GM15510 (cell line): ENCODE results near the gene PAK1.

Experiments
- POLR2A ChIP-seq: IDR thresholded peaks from 3 replicates; pipeline ENCODE4 v1.6.1; 2011; ENCODE audit warnings: borderline replicate concordance; ENCODE audit not compliant: insufficient read length; ENCODE audit errors: extremely low read depth

The PAK1 gene

DNA sequence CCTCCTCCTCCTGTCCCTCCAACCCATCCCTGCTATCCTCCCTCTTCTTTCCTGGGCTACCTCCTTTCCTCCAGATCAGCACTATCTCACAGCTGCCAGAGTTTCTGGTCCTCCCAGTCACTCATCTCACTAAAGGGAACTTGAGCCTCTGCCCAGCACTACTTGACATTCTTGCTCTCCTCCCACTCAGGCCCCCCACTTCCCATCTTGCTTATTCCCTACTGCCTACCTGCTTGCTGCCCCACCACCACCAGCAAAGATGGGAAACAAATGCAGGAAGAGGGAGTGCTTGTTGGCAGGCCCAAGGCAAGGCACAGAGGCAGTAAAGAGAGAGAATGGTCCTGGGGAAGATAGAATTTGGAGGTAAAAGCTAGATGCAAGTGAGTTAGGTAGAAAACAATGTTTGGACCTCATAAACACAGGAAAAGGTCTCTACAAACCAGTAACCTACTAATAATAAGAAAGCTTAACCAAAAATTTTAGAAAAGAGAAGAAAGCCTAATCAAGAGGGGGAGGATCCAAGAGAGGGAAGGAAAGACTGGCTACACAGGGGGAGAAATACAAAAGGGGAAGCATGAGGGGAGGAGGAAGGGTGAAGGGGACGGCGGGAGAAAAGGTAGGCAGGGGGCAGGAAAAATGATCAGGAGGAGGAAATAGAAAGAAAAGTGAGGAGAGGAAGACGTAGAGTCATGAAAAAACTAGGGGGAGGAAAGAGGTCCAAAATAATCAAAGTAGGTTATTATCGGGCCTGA is 63.6 kb downstream of the PAK1 start:
- TF ChIP-seq POLR2A = no peak

DNA sequence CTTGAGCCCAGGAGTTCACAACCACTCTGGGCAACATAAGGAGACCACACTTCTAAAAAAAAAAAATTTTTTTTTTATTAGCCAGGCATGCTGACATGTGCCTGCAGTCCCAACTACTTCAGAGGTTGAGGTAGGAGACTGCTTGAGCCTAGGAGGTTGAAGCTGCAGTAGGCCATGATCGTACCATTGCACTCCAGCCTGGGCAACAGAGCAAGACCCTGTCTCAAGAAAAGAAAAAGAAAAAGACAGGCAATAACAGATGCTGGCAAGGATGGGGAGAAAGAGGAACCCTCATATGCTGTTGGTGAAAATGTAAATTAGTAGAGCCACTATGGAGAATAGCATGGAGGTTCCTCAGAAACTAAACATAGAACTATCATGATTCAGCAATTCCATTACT is 64.8 kb downstream of the PAK1 start:
- no peak for TF ChIP-seq POLR2A

DNA sequence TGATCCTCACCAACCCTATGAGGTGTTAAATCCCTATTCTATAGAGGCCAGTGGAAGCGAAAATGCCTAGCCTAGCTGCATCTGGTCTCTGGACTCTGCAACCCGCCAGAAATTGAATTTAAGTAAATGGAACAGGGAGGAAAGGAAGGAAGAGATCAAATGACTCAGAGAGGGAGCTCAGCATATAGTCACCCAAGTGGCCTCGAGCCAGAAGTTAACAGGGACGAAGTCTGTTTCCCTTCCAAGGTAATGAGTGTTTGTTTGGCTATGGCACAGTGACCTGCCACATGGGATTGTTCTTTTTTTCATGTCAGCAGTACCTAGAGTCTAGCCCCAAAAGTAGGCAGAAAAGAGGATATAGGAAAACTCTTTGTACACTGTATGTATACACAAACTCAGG is 66.3 kb downstream of the PAK1 start:
- no peak for TF ChIP-seq POLR2A

DNA sequence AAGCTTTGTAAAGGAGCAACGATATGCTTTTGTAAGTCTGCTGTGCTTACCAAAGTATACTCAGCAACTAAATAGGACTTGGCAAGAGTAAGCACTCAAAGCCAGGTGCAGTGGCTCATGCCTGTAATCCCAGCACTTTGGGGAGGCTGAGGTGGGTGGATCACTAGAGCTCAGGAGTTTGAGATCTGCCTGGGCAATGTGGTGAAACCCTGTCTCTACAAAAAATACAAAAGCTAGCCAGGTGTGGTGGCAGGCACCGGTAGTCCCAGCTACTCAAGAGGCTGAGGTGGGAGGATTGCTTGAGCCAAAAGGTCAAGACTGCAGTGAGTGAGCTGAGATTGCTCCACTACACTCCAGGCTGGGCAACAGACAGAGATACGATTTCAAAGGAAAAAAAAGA is 67.5 kb downstream of the PAK1 start:
- TF ChIP-seq POLR2A = no peak

DNA sequence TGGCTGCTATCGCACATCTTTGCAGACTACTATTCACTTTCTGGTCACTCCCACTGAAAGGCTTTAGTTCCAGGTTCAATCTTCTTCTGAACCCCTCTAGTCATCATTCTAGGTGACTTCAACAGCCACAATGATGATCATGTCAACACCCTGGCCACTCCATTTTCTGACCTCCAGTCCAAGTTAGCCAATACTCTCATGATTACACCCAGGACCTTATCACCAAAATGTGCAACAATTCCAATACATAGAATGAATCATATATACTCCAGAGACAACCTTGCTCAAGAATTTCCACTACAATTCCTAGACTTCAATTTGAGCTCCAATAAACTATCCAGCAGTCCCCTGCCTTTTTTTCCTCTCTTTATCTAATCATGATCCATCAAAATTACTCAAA is 70.7 kb downstream of the PAK1 start:
- no peak for TF ChIP-seq POLR2A

DNA sequence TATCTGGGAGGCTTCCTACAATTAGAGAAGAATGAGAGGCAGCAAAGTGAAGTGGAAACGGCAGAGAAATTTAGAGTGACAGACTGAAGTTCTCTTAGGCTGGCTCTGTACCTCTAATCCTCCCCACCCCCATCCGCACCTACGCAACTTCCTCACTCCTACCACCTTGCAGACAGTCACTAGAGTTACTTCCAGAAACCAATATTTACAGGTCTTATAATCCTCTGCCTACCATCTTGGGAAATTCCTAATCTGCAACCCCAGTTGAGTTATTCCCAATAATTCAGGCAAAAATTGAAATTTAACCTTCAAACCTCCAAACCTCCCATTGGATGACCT is 71.7 kb downstream of the PAK1 start:
- no peak for TF ChIP-seq POLR2A

DNA sequence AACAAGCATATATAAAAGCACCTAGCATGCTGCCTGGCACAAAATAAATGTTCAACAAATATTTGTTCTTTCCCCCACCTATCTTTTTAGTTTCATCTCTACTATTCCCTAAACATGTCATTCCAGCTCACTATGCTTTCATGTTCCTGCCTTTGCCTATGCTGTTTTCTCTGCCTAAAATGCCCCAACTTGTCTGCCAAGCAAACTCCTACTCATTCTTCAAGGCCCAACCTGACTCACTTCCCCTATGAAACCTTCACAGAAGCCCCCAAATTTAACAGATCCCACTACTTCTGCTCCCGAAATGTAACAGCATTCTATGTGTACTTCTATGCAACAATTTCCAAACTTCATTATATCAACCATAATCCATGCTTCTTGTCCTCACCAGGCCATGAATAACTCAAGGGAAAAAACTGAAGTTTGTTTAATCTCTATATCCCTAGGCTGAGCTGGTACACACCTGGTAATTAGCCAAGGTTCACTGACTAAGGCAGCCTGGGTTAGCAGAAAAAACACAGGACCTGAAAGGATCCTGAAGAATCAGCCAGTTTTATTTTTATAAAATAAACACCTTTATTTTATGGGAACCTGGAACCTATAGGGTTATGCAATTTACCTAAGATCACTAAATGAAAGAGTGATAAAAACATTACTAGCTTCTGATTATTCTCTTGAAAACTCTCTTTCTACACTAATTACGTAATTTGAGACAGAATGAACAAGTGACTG is 72.2 kb downstream of the PAK1 start:
- no peak for TF ChIP-seq POLR2A

DNA sequence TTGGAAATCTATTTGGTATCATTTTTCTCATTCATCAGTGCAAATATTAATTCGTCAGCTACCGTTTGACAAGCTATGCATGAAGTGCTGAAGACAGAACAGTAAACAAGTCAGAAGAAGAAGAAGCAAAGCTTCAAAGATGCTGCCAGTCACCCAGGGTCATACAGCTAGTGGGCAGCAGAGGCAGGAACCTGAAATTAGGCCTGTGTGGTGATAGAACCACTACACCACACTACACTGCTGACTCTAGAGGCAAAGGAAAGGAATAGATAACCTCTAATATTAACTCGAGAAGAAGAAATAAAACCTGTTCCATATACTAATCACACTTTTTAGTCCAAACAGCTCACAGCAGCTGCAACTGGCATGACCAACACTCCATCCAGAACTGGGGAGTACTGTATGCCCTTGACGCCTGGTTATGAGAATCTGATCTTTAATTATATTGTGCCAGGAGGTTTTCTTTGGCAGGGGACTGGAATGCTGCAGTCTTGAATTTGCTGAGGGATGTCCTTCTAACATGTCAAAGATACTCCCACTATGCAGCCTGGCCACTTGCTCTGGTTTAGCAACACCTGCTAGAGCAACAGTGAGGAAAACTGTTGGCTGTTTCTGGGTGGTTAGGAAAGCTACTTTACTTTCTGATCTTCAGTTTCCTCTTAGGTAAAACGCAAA is 73.0 kb downstream of the PAK1 start:
- no peak for TF ChIP-seq POLR2A

DNA sequence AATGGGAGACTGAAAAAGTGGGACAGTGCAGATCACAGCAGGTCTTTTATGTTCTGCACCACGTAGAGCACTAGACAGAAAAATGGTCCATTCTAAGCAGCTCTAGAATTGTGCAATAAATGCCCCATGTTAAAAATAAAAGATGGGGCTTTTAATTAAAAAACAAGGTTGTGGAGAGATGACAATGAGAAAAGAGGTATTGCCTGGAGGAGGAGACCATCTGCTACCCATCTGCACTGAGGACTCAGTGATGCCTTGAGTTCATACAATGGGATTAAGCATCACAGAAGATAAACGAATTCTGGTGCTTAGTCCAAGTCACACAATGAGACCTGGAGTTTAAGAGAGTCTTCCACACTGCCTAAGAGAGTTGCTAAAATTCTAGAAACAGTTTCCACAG is 73.6 kb downstream of the PAK1 start:
- no peak for TF ChIP-seq POLR2A

DNA sequence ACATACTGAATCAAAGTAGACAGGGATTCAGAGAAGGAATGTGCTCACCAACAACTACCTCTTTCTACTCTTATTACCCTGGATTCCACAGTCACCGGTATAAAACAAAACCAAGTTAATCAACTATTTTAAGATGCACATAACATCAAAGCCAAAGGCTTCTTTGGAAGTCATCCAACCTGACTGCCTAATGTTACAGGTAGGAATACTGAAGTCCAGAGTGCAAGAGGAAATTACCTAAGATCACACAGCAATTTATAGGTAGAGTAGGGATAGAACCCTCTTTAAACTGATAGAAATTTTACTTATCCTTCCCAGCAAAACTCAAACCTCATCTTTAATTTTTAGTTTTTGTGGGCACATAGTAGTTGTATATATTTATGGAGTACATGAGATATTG is 76.3 kb downstream of the PAK1 start:
- TF ChIP-seq POLR2A = no peak

DNA sequence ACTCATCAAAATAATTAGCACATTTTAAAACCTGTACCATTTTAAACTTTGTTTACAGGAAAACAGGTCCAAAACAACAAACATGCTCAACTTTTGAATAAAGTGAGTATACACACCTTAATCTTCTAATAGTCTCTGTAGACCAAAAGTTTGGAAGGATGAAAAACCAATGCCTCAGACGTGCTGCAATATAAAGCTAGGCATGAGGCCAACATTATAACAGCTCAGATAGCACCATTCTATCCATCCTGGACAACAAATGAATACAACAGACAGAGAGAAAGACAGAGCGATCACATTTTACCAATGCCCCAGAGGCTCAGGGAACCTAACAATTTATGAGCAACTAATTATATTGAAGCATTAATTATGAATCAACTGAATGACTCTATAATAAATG is 77.0 kb downstream of the PAK1 start:
- TF ChIP-seq POLR2A = no peak

DNA sequence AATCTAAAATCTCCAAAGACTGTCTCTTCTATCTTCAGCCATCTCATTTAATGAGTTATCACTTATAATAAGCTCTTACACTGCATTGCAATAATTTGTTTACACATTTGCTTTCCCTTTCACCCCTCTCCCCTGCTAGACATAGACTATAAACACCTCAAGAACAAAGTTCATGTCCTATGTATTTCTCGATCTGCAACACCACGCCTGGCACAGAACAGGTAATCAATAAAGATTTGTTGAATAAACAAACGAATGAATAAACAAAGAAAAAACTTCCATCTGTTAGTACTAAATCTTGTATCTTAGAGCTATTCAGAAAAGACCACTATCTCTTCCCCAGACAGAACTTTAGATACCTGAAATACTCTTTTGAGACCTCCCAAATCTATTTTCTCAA is 77.6 kb downstream of the PAK1 start:
- no peak for TF ChIP-seq POLR2A

DNA sequence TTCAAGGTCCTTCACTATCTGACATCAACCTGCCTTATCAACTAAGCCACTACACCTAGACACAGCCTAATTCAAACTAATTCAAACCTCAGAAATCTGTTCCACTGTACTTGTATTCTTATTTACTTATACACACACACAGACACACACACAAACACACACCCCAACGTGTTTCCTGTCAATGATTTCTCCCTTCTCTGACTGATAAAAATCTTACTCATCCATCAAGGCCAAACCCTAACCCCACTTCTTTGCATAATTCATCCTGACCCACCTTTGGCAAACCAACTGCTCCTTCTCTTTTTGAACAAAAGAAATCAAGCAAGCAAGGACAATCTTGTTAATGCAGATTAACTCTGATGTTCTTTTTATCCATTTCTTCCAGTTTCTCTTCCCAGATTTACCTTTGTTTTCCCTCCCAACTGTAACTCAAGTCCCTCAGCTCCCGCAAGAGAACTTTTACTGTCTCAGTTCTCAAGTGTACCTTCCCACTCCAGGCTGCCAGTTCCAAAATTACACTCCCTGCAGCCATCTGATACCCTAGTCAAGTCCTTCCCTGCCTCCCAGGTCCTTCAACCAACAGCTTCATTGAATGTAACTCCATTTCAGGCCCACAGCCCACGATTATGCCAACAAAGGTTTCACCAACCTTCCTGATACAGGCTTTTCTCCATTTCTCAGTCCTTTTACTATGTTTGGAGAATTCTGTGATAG is 78.3 kb downstream of the PAK1 start:
- TF ChIP-seq POLR2A = no peak

DNA sequence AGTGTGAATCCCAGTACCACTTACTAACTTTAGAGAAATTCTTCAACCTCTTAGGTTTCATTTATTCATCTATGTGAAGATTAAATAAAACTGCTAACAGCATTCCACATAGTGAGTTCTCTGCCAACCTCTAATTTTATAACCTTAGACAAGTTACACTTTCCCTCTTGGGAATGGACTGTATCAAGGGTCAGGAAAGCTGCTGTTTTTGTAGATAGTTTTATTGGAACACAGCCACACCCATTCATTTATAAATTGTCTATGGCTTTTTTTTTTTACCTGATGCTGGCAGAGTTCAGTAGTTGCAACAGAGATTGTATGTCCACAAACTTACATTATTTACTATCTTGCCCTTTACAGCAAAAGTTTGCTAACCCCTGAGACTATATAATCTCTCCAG is 81.1 kb downstream of the PAK1 start:
- TF ChIP-seq POLR2A = no peak

DNA sequence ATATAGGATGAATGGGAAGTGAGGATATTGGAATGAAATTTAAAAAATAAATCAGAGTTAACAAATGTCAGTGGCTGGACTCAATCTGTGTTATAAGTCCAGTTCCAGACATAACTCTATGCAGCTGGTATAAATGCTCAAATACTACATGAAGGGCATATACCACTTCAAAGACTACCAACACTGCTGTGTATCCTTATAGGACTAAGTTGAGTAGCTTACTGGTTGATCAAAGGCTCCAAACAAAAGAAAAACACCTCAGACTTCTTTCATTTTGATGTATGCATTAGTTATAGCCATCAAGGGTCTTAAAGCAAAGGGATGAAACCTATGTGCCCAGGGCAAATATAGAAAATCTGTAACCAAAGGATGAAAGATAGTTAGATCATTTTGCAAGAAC is 86.2 kb downstream of the PAK1 start:
- no peak for TF ChIP-seq POLR2A

DNA sequence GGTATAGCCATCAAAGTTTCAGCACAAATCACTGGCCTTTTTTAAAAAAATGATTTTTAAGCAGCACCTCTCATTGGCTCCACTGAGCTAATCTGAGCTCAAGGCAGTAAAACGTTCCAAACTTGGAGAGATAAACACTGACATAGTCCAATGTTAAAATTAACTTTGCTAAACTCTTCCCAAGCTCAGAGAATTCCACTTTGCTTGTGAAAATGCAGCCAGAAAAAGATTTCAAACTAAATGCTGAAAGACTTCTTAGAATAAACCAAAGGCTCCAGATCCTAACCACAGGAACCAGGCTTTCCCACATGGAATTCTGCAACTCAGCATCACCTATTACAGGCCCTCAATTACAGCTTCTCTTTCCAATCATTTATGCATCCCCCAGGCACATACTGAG is 87.7 kb downstream of the PAK1 start:
- TF ChIP-seq POLR2A = no peak

DNA sequence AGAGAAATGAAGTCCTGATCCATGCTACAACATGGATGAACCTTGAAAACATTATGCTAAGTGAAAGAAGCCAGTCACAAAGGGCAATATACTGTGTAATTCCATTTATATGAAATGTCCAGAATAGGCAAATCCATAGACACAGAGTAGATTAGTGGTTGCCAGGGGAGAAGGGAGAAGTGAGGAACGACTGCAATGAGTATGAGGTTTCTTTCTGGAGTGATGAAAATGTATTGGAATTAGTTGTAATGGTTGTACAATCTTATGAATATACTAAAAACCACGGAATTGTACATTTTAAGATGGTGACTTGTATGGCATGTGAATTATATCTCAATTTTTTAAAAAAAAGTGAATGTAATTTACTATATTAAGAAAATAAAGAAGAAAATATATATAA is 89.3 kb downstream of the PAK1 start:
- TF ChIP-seq POLR2A = no peak
